Hepatocyte (in vitro differentiated cells): ENCODE data around the gene TCF23.

ENCODE experiments used
- EZH2 ChIP-seq: fragments of 200-600 bp; sonication (generic); IDR thresholded peaks from 2 replicates; pipeline ENCODE4 v1.6.1; 2016; ENCODE audit warnings: antibody characterized with exemption, mild to moderate bottlenecking, borderline replicate concordance
- EZH2phosphoT487 ChIP-seq: fragments of 200-600 bp; sonication (generic); IDR thresholded peaks from one replicate; pipeline ENCODE4 v1.6.1; 2018; ENCODE audit warnings: antibody characterized with exemption, mild to moderate bottlenecking, low read depth, moderate library complexity; ENCODE audit not compliant: unreplicated experiment, severe bottlenecking
- TF ChIP-seq, protein P1 (sequence below): fragments of 200-600 bp; sonication (generic); IDR thresholded peaks from 2 replicates; pipeline ENCODE4 v1.5.1; 2016; ENCODE audit warnings: antibody characterized with exemption, mild to moderate bottlenecking; ENCODE audit not compliant: poor library complexity

DNA sequence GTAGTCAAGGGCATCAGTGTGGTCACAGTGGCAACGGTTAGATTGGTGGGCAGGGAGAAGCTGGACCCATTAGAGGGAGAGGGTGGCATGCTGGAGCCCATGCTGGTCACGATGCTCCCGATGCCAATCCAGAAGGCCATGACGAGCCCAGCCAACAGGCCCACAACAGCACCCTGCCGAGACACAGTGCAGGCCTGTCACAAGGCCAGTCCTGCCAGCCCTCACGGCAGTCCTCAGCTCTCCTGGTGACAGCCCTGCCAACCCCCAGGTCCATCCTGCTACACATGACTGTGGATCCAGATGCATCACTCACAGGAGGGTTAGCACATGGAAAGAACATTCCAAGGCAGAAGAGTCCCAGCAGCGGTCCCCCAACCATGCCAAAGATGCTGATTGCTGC lies 52.9 kb downstream of the TCF23 start:
- TF ChIP-seq, protein P1, sequence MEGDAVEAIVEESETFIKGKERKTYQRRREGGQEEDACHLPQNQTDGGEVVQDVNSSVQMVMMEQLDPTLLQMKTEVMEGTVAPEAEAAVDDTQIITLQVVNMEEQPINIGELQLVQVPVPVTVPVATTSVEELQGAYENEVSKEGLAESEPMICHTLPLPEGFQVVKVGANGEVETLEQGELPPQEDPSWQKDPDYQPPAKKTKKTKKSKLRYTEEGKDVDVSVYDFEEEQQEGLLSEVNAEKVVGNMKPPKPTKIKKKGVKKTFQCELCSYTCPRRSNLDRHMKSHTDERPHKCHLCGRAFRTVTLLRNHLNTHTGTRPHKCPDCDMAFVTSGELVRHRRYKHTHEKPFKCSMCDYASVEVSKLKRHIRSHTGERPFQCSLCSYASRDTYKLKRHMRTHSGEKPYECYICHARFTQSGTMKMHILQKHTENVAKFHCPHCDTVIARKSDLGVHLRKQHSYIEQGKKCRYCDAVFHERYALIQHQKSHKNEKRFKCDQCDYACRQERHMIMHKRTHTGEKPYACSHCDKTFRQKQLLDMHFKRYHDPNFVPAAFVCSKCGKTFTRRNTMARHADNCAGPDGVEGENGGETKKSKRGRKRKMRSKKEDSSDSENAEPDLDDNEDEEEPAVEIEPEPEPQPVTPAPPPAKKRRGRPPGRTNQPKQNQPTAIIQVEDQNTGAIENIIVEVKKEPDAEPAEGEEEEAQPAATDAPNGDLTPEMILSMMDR: no peak
- TF ChIP-seq EZH2 (no peak), EZH2phosphoT487 (no peak)
